Measurements from ENCODE around the gene TFF3.

The TFF3 gene

DNA sequence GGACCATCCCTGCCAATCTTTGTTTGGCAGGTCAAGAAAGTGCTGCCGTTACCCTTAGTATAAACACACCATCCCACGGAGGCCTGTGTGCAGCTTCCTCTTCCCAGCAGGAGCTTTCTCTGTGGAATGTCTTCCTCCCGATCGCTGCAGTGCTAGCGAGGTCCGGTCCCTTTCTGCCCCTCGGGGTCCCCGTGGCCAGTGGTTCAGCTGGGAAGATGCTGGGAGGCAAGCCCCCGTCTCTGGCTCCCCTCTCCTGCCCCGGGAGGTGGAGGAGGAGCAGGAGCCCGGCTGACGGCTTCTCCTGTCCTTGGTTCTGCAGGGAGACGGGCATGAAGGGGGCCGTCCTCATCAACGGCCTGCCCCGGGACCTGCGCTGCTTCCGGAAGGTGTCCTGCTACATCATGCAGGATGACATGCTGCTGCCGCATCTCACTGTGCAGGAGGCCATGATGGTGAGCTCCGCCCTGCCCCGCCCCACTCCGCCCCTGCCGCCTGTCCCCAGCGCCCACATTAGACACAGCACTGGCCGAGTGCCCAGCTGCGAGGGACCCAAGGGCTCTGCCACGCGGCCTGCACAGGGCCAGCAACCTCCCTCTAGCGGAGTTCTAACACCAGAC lies 42.1 kb downstream of the TFF3 start:
- in situ Hi-C loops (cut with MboI; ENCODE audit: low sequenced_read_pairs): no loop called here

DNA sequence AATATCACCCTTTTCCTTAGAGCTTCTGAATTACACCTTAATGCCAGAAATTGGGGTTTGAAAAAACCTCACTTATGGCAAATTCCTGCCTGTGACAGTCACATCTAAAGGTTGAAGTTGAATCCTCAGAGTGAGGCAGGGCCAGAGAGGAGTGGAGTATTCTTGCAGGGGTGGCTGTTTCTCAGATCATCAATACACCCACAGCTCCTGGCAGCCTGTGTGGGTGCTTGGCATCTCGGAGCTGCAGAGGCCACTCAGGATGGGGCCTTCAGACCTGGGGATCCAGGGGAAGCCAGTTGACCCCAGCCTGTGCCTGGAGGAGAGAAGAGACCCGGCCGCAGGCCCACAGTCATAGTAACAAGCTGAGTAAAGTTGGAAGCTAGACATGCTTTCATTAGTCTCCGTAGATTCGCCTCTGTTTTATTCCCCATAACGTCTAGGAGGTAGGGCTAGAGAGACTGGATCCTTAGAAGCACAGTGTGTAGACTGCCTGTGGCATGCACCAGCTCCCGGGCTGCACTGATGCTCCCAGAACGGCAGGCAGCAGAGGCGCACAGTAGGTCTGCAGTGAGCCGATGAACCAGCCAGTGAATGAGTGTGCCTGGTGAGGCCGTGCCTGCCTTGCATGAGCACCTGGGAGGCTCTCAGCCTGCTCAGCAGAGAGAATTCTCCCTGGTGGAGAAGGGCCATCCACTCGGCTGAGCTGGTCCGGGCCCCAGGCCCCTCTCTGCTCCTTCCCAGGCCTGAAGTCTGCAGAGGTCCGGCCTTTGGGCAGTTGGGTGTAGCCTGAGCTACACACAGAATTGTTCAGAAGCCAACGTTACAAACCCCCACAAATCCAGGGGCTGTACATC lies 42.9 kb downstream of the TFF3 start:
- in situ Hi-C loops (cut with MboI; ENCODE audit: low sequenced_read_pairs): no loop called here

DNA sequence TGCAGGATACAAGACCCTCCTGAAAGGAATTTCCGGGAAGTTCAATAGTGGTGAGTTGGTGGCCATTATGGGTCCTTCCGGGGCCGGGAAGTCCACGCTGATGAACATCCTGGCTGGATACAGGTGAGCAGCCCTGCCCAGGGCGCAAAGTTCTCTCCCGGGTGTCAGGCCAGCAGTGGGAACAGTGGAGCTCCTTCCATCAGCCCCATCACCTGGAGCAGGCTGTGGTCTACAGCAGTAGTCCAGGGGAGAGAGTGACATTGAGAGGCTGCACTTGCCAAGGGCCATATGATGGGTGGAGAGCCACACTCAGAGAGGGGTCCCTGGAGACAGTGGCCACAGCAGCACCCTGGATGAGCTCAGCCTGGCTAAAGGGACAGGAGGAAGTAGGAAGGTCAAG lies 44.1 kb downstream of the TFF3 start:
- in situ Hi-C loops (cut with MboI; ENCODE audit: low sequenced_read_pairs): no loop called here

DNA sequence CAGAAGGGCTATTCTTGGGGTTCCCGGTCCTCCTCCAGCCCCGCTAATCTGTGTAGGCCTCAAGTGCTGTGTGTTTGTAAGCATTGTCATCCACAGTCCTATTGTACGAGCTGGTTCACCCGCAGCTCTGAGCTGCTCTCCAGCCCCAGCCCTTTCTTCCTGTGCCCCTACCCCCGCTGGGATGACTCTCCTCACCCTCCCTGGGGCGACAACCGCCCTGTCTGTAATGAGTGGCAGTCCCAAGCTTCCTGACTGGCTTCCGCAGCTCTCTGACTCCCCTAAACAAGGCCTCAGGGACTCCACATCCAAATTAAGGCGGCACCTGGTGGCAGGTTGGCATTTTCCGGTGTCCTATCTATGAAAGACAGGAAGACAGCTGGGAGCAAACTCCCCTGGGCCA lies 45.8 kb downstream of the TFF3 start:
- in situ Hi-C loops (cut with MboI; ENCODE audit: low sequenced_read_pairs): no loop called here

DNA sequence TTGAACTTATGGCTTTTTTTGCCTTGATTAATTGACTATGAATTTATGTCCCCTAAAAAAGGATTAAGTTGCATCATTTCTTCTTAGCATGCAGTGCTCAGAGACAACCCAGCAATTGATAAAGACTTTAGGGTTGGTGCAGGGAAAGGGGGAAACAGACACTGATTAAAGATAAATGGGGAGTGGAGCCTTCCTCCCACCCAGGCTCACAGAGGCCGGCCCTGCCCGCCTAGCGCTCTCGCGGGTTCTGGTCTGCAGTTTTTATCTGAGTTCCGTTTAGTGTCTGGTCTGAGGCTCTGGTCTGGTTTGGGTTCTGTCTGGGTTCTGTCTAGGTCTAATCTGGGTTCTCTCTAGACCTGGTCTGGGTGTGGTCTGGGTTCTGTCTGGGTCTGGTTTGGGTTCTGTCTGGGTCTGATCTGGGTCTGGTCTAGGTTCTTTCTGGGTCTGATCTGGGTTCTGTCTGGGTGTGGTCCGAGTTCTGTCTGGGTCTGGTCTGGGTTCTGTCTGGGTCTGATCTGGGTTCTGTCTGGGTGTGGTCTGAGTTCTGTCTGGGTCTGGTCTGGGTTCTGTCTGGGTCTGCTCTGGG lies 48.1 kb downstream of the TFF3 start:
- in situ Hi-C loops (cut with MboI; ENCODE audit: low sequenced_read_pairs): no loop called here

DNA sequence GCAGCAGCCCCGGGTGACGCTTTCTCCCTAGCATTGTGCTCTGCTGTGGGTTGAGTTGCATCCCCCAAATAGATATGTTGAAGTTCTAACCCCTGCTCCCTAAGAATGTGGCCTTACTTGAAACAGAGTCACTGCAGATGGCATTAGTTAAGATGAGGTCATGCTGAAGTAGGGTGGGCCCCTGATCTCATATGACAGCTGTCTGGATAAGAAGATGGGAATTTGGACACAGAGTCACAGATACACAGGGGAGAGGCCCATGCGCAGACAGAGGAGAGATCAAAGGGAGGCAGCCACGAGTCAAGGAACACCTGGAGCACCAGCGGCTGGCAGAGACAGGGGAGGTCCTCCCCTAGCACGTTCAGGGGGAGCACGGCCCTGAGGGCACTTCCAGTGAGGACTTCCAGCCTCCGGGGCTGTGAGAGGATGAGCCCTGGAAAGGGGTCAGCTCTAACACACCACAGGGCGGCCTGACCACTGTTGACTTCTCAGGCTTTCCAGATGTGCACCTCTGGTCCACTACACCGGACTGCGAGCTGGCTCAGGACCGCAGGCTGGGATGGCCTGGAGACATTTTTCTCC lies 49.9 kb downstream of the TFF3 start:
- in situ Hi-C loops (cut with MboI; ENCODE audit: low sequenced_read_pairs): no loop called here

DNA sequence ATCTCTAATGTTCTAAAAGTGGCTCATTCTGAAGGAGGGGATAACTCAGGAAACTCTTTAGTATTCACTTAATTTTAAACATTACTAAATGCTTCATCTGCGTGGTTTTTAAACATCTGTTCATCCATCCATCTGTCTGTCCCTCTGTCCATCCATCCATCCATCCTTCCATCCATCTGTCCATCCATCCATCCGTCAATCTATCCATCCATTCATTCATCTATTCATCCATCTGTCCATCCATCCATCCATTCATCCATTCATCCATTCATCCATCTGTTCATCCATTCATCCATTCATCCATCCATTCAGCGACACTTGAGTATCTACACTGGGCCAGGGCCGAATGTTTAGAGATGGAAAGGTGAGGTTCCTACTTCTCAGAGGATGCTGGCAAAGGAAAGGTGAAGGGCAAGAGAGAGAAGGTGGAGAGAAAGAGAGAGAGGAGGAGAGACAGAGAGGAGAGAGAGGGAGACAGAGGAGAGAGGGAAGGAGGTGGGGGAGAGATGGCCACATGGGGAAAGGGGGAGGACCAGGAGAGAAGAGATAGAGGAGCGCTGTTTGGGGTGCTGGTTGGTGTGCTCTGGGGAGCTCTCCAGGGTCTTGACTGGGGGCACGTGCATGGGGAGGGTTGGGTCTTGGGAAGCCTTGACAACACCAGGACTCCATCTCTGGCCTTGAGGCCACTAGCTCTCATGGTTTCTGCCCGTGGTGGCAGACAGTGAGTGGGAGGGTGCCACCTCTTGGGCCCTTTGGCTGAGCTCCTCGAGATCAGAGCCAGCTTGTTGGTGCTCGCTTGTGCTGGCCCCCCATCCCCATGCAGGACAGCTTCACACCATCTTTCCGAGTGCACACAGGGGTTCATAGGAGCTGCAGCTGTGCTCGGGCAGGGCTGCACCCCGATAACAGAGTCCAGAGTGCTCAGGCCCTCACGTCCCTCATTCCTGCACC lies 50.7 kb downstream of the TFF3 start:
- in situ Hi-C loops (cut with MboI; ENCODE audit: low sequenced_read_pairs): no loop called here

DNA sequence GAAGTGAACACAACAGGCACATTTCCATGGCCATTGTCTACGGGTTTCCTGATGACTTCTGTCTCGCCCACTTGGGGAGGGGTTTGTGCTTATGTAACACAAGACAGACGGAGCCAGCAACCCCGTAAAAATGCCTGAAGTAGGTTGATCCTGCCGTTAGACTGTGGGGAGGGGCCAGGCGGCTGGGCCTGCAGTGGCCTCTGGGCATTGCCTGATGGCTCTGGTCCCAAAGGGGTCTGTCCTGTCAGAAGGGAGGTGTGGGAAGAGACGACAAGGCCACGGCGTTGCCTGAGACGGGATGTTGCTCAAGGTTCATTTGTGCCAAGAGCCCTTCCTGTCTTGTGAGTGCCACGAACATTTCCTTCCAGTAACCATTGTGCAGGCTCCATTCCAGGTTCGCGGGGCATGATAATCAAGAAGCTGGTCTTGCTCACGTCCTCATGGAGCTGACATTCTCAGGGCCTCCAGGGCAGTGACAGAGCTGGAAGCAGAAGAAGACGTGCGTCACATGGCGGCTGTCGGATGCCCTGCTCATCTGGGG lies 51.5 kb downstream of the TFF3 start:
- in situ Hi-C loops (cut with MboI; ENCODE audit: low sequenced_read_pairs): no loop called here

DNA sequence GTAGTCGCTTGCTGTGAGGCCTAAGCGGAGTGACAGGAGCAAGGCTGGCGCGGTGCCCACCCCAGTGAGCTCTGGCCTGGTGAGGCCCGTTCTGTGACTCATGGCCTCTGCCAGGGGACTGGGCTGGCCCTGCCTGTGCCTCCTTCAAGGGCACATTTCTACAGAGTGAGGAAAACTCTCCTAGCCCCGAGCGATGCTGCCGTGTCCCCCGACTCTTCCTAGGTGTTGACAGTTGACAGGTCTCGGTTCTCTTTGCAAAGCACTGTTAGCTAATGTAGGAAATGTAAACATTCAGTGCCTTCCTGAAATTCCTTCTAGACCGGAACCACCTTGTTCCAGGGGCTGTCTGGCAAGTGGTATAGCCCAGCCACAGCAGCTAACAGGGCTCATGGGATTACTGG lies 52.4 kb downstream of the TFF3 start:
- in situ Hi-C loops (cut with MboI; ENCODE audit: low sequenced_read_pairs): no loop called here

DNA sequence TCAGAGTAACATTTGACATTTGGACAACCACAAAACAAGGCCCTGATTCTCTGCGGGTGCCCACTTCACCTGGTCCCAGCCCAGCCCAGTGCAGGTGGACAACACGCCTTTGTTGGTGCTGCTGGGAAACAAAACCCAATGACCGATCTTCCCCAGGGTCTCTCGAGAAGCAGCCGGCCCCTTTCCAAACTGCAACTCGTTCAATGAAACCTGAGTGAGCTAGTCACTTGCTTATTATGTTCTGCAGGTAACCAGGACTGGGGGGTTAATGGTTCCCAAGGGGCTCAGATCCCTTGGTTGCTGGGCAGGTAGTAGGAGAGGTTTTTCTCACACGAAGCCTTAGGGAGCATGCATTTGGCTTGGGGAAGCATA lies 53.4 kb downstream of the TFF3 start:
- in situ Hi-C loops (cut with MboI; ENCODE audit: low sequenced_read_pairs): no loop called here

Measured in hTERT RPE-1 (cell line).